SW 1271 (cell line): ENCODE measurements around the gene MUCL3.
"Not testable (repeated sequence)": the region's sequence is repeated elsewhere in the genome, so short reads cannot be mapped to it uniquely, and the experiment has no call there.

Experiments used
- DNase-seq, 2 experiments: peaks; one replicate each; lab custom pipeline; 2025; lab: John Stamatoyannopoulos, UW

Gene MUCL3, protein sequence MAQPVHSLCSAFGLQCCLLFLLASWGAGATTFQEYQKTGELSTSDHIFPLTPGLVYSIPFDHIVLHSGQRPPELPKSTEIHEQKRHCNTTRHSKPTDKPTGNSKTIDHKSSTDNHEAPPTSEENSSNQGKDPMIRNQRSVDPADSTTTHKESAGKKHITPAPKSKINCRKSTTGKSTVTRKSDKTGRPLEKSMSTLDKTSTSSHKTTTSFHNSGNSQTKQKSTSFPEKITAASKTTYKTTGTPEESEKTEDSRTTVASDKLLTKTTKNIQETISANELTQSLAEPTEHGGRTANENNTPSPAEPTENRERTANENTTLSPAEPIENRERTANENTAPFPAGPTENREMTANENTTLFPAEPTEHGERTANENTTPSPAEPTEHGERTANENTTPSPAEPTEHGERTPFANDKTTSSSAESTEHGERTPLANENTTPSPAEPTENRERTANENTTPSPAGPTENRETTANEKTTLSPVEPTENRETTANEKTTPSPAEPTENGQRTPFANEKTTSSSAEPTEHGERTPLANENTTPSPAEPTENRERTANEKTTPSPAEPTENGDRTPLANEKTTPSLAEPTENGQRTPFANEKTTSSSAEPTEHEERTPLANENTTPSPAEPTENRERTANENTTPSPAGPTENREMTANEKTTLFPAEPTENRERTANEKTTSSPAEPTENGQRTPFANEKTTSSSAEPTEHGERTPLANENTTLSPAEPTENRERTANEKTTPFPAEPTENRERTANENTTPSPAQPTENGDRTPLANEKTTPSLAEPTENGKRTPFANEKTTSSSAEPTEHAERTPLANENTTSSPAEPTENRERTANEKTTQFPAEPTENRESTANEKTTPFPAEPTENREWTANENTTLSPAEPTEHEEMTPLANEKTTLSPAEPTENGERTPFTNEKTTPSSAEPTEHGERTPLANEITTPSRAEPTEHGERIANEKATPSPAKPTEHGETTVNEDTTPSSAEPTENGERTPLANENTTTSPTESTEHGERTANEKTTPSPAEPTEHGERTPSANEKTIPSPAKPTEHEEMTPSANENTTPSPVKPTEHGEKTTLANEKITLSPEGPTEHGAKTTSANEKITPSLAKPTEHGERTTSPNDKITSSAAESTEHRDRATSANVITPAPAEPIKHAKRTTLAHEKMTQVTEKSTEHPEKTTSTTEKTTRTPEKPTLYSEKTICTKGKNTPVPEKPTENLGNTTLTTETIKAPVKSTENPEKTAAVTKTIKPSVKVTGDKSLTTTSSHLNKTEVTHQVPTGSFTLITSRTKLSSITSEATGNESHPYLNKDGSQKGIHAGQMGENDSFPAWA (N-terminal part only)

DNA sequence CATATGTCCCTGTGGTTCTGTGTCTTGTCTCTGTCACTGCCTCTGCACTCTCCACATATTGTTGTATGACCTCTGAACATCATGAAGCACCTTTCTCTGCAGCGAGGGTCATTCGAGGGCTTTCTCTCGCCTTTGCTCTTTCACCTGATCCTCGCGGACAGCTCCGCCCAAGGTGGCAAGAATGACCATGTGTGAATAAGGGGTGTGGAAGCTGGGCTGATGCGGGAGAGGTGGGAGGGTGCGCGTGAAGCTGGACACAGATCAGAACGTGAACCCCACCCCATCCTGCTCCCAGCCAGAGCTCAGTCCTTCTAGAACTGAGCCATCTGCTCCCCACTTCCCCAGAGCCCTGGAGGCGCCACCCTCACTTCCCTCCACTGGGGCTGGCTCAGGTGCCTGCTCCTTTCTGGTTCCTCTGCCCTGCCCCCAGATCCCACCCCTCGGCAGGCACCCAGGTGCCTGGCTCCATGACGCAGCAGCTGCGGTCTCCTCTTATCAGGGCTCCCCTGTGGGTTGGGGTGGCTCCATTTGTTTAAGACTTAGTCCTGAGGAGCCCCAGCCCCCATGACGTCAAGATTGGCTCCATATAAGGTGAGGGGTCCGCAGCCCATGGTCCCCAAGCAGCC lies at the start of gene MUCL3:
Gene MUCL3 (plus strand): TSS at position 613 of the 626 bp plus-strand sequence. CDS start 27 bp downstream, outside the sequence.
- DNase-seq: no peak

DNA sequence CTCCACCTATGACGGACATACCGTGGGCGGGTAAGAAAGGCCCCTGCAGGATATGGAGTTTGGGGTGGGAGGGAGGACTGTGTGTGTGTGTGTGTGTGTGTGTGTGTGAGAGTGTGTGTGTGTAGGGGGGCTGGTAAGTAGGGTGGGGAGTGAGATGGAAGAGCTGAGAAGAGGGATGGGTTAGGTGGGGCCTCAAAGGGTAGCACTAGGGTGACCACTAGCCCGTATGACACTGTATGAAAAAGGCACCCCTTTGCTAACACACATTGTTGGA lies 49.4 kb upstream of the MUCL3 start:
- no peak for DNase-seq

DNA sequence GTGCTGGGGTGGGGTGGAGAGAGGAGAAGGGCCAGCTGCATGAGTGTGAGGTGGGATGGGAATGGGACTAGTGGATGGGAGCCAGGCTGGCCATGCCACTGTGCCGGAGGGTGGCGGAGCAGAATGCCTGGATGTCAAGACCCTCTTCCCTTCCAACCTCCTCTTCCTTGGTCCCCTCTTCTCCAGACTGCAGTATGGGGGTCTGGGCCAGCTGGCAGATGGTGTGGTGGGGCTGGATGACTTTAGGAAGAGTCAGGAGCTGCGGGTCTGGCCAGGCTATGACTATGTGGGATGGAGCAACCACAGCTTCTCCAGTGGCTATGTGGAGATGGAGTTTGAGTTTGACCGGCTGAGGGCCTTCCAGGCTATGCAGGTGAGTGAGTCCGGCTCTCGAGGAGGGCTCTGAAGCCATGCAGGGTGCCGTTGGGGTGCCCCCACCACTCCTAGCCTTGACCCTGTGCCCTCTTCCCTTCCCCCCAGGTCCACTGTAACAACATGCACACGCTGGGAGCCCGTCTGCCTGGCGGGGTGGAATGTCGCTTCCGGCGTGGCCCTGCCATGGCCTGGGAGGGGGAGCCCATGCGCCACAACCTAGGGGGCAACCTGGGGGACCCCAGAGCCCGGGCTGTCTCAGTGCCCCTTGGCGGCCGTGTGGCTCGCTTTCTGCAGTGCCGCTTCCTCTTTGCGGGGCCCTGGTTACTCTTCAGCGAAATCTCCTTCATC lies 48.8 kb upstream of the MUCL3 start:
- DNase-seq: no peak

DNA sequence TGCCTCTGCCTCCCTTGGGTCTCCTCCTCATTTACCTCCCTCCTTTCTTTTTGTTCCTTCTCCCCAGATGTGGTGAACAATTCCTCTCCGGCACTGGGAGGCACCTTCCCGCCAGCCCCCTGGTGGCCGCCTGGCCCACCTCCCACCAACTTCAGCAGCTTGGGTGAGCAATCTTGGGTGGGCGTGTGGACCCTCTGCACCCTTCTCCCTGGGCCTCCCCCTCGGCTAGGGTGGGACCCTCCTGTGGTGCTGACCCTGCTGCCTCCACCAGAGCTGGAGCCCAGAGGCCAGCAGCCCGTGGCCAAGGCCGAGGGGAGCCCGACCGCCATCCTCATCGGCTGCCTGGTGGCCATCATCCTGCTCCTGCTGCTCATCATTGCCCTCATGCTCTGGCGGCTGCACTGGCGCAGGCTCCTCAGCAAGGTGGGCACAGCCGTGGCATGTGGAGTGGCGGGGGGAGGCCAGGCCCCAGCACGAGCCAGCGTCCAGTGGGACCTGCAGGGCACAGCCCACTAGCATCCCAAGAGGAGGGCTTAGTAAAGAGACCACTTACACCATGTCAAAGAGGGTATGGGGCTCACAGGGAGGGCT lies 47.7 kb upstream of the MUCL3 start:
- no peak for DNase-seq

DNA sequence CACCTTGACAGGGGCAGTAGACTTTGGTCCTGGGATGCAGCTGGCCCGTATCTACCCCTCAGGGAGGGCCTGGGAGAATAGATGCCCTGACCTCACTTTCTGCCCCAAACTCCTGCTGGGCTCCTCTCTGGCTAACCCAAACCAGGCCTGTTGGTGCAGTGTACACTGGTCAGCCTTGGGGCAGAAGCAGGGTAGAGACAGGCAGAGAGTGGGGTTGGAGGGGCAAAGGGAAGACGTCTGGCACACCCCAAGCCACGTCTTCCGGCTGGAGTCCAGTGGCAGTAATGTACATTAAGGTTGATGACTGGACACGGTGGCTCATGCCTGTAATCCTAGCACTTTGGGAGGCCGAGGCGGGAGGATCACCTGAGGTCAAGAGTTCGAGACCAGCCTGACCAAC lies 47.1 kb upstream of the MUCL3 start:
- no peak for DNase-seq

DNA sequence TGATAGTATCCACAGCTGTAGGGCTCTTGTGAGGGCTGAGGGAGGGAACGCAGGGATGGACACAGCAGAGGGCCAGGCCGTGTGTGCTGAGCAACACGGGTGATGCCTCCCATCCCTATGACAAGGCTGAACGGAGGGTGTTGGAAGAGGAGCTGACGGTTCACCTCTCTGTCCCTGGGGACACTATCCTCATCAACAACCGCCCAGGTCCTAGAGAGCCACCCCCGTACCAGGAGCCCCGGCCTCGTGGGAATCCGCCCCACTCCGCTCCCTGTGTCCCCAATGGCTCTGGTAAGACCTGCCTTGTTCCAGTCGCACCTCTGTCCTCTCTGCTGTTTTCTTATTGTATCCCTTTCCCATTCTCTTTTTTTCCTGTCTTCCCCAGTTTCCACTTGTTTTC lies 46.4 kb upstream of the MUCL3 start:
- DNase-seq: no peak

DNA sequence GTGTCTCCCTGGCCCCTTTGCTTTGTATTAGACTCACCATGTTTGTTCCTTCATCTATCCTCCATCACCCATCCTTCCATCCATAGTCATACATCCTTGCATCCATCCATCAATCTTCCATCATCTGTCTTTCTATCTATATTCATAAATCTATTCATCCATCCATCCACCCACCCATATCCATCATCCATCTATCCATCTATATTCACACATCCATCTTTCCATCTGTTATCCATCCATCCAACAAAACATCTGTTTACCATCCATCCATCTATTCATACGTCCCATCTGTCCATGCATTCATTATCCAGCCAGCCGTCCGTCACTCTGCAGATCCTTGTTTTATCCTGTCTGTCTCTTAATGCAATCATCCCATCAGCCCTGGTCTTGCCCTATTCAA lies 45.8 kb upstream of the MUCL3 start:
- DNase-seq: no peak

DNA sequence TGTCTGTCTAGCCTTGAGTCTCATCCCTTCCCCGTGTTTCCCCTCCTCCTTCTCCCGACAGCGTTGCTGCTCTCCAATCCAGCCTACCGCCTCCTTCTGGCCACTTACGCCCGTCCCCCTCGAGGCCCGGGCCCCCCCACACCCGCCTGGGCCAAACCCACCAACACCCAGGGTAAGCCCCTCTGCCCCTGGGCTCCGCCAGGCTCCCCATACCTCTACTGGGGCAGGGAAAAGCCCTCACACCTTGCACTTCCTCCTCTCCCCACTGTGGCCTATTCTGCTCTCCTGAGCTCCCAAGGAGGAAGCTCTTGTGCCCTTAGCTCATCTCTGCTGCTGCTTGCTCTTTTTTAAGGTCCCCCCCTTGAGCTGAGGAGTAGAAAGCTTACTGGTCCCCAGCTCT lies 45.4 kb upstream of the MUCL3 start:
- no peak for DNase-seq

DNA sequence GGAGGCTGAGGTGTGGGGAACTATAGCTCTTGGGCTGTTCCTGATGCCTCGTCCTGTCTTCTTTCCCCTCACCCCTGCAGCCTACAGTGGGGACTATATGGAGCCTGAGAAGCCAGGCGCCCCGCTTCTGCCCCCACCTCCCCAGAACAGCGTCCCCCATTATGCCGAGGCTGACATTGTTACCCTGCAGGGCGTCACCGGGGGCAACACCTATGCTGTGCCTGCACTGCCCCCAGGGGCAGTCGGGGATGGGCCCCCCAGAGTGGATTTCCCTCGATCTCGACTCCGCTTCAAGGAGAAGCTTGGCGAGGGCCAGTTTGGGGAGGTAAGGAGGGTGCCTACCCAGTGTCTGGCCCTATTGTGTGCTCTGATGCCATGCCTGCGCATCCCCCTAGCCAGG lies 44.2 kb upstream of the MUCL3 start:
- DNase-seq: no peak

DNA sequence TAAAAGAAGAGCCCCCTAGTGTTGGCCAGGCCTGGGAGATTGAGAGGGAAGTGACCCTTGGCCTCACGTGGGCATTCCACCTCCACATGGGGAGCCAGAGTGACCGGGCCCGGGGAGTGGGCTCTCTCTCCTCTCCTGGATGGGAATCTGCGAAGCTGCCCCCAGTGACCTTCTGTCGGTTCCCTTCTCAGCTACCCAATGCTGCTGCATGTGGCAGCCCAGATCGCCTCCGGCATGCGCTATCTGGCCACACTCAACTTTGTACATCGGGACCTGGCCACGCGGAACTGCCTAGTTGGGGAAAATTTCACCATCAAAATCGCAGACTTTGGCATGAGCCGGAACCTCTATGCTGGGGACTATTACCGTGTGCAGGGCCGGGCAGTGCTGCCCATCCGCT lies 42.9 kb upstream of the MUCL3 start:
- DNase-seq: no peak

DNA sequence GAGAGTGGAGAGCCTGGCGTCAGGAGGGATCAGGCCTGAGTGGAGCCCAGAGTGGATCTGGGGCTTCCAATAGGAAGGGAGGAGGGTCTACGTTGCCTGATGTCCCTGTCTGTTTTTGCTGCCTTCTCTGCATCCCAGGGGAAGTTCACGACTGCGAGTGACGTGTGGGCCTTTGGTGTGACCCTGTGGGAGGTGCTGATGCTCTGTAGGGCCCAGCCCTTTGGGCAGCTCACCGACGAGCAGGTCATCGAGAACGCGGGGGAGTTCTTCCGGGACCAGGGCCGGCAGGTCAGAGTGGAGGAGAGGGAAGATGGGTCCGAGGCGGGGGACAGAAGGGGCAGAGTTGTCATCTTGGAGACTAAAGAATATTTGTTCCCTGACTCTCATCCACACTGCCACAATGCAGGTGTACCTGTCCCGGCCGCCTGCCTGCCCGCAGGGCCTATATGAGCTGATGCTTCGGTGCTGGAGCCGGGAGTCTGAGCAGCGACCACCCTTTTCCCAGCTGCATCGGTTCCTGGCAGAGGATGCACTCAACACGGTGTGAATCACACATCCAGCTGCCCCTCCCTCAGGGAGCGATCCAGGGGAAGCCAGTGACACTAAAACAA lies 41.9 kb upstream of the MUCL3 start:
- DNase-seq: no peak

DNA sequence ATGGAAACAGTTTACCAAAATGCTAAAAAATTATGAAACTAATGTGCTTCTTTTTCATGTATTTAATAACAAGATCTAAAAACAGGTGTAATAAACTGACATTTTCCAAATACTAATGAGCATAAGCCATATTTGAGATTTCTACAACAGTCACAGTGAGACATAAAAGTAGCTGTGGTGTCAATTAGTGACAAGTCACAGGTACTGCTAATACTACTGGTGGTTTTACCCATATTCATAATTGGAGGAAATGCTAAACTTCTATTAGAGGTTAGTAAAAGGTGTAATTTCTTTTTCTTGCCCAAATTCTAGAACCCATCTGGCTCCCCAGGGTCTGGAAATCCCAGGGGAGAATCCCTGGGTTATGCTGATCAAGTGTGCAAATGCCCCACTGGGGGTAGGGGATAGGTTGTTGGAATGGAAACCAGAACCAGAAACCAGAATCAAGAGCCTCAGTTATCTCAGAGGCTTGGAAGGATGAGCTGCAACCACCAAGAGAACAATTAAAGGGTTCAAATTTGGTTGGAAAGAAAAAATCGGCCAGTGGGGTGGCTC lies 39.8 kb upstream of the MUCL3 start:
- no peak for DNase-seq

DNA sequence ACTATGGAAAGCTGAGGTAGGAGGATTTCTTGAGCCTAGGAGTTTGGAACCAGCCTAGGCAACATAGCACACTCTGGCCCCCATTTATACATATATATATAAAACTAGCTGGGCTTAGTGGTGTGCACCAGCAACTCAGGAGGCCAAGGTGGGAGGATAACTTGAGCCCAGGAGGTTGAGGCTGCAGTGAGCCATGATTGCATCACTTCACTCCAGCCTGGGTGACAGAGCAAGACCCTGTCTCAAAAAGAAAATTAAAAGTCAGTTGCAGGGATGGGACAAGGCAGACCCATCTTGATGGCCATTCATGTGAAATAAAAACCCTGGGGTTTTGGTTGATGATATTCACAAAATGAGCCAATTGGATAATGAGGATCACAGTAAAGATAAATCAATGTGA lies 39.3 kb upstream of the MUCL3 start:
- no peak for DNase-seq

DNA sequence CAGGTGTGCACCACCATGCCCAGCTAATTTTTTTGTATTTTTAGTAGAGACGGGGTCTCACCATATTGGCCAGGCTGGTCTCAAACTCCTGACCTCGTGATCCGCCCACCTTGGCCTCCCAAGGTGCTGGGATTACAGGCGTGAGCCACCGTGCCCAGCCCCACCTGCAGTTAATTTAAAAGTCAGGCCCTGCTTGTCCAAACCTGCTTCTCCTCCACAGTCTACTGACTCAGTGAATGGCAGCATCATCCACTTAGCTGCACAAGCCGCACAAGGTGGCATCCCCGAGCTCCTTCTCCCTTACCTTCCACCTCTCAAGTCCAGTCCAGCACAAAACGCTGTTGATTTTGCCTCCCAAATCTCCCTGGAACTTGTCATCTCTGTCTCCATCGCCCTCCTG lies 38.6 kb upstream of the MUCL3 start:
- not testable (repeated sequence) for DNase-seq

DNA sequence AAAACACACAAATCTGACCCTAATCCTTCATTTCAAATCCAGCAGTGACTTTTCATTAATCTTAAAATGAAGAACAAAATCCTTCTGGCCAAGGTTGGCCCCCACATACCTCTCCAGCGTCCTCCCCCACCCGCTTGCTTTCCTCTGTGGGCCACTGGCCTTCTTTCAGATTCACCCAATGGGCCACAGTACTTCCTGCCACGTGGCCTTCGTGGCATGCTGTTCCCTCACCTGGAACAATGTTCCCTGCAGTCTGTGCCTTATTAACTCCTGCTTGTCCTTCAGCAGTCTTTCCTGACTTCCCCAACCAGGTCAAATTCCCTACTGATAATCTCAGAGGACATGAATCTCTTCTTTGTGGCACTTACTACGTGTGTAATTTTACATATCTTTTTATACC lies 38.1 kb upstream of the MUCL3 start:
- no peak for DNase-seq

DNA sequence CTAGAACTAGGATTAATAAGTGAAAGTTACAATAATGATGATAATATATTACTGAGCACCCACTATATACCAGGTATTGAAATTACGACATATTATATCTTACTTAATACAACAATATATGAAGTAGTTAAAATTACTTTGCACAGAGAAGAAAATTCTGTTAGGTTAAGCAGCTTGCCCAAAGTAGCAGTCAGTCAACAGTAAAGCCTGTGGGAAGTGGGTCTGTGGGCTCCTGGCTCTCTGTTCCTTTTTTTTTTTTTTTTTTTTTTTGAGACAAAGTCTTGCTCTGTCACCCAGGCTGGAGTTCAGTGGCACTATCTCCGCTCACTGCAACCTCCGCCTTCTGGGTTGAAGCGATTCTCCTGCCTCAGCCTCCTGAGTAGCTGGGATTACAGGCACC lies 37.5 kb upstream of the MUCL3 start:
- DNase-seq: no peak

DNA sequence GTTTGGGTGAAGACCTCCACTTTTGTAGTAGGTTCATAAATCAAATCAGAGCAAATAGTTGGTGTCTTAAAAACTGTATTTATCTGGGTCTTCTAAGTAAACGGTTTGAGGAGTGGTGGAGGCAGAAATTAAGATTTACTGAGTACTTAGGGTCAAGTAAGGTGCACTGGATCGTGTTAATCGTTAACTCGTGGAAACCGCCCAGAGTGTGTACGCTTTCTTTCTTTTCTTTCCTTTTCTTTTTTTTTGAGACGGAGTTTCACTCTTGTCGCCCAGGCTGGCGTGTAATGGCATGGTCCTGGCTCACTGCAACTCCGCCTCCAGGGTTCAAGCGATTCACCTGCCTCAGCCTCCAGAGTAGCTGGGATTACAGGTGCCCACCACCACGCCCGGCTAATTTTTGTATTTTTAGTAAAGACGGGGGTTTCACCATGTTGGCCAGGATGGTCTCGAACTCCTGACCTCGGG lies 33.4 kb upstream of the MUCL3 start:
- not testable (repeated sequence) for DNase-seq

DNA sequence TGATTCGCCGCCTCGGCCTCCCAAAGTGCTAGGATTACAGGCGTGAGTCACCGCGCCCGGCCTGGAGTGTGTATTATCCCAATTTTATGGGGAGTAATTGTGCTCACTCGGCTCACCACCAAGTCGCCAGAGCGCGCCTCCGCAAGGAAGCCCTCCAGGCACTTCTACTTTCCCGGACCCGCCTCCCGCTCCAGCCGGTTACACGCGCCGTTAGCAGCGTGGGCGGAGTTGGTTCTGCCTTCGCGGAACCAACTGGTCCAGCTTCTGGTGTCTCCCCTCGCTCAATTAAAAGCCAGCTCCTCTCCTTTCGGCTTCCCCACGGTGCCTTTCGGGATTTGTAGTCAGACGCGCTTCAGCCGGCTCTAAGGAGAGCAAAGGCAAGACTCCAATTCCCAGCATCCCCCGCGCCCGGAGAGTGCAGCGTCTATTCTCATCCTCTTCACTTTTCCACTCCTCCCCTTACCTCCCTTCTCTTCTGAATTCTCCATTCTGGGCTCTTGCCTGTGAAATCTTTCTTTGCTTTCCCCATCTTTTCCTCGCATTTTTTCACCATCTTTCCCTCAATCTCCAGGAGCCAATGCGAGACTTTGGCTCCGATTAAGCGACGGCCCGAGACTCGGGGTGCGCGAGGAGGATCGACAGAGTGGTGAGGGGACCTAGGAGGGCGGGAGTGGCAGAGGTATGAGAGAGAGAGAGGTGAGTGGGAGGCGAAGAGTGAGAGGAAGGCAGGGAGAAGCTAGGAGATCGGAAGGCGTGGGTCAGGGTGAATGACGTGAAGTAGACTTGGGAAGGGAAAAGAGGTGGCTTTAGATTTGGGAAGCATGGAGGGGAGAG lies 32.8 kb upstream of the MUCL3 start, which contains the start of gene GTF2H4:
Gene GTF2H4 (plus strand): TSS at position 450 of the 834 bp plus-strand sequence.
- DNase-seq: peak; percentile 98 to 99

DNA sequence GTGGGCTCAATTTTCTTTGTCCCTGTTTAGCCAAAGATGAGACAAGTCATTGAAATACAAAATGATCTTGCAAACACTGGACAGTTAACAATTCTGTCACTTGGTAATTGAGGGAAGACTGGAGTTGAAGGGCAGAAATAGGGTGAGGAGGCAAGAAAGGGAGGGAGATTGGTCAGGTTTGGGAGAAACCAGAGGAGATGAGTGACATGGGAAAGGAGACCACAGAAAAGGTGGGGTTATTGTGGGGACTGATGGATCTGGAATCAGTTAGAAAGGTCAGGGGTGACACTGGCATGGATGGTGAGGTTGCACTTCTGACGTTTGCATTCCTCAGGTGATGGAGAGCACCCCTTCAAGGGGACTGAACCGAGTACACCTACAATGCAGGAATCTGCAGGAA lies 32.1 kb upstream of the MUCL3 start:
- DNase-seq: no peak
